DOHH2 (cell line): ENCODE results near the gene KRT77.

ENCODE experiments used
- CTCF ChIP-seq: fragments of 200-600 bp; sonication (generic); IDR thresholded peaks from one replicate; pipeline ENCODE4 v1.5.1; 2014; ENCODE audit warnings: antibody characterized with exemption, mild to moderate bottlenecking, low read depth, low read length; ENCODE audit not compliant: poor library complexity, severe bottlenecking
- EZH2phosphoT487 ChIP-seq: fragments of 200-600 bp; sonication (generic); IDR thresholded peaks from 2 replicates; pipeline ENCODE4 v1.6.1; 2017; ENCODE audit warnings: borderline replicate concordance, mild to moderate bottlenecking, antibody characterized with exemption, low read length, moderate library complexity, mixed read lengths

GRCh38 chr12:52745554-52745953, 42.2 kb upstream of the KRT77 start:
- TF ChIP-seq CTCF (no peak), EZH2phosphoT487 (no peak)
